K562 treated with DMSO at 1 percent for 4 hours (cell line): Measurements from ENCODE around the gene ADAMTS16. TPM values are rescaled to one million over a fixed set of nuclear protein-coding genes. Genes with fewer than 3 reads are reported as not detected.

ENCODE experiments used
- total RNA-seq: library from RNA; unstranded; fragments of 300-600 nt; gene quantifications from 2 replicates; pipeline ENCODE4 v1.2.3, GENCODE V29; 2022; ENCODE audit not compliant: insufficient read depth

Gene ADAMTS16
- not detected in 2 replicates for total RNA-seq

GRCh38 chr5:5139777-5140478 is at the start of gene ADAMTS16:
ADAMTS16 (plus strand) TSS chr5:5140330; CDS start chr5:5140468, 138 bp downstream.

